ENCODE results near the gene ALG11.
"Not testable (repeated sequence)": the region's sequence is repeated elsewhere in the genome, so short reads cannot be mapped to it uniquely, and the experiment has no call there.

The ALG11 gene

DNA sequence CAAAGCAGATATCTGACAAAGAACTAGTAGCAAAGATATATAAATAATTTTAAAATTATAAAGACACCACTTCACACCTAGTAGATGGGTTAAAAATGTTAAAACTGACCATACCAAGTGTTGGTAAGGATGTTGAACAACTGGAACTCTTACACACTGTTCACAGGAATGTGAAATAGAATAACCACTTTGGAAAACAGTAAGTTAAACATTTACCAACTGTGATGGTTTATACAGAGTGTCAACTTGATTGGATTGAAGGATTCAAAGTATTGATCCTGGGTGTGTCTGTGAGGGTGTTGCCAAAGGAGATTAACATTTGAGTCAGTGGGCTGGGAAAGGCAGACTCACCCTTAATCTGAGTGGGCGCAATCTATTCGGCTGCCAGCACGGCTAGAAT, 31.5 kb downstream of the ALG11 start:
- no peaks in the 10 kb centered on the region for H3K4me1 ChIP-seq (ENCODE audit: control insufficient read depth, insufficient read depth, low read length)
- H3K9ac ChIP-seq (ENCODE audit: low read length): no peak overlapping the region

DNA sequence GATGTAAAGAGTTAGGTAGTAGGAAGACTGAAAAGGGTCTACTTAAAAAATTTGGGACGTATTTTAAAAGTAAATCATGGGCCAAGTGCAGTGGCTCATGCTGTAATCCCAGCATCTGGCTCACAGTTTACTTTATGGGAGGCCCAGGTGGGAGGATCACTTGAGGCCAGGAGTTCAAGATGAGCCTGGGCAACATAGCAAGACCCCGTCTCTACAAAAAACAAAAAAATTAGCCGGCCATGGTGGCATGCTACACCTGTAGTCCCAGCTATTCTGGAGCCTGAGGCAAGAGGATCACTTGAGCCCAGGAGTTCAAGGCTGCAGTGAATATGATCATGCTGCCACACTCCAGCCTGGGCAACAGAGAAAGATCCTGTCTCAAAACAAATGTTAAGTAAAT, 35.3 kb downstream of the ALG11 start:
- Histone ChIP-seq H3K27me3 (ENCODE audit: control insufficient read depth, insufficient read depth, low read length) (no peaks in the 10 kb centered on the region), H3K4me1 (ENCODE audit: control insufficient read depth, insufficient read depth, low read length) (no peaks in the 10 kb centered on the region)

More for the DNA sequence above, 31.5 kb downstream of the ALG11 start:
- H3K4me3 ChIP-seq (ENCODE audit: low read length): no peak overlapping the region
- no peaks in the 10 kb centered on the region for H3K27me3 ChIP-seq (ENCODE audit: control insufficient read depth, insufficient read depth, low read length)
- no peaks in the 10 kb centered on the region for H3K9me3 ChIP-seq (ENCODE audit: control insufficient read depth, low read length)
- no peaks in the 10 kb centered on the region for H3K36me3 ChIP-seq (ENCODE audit: control insufficient read depth, insufficient read depth, low read length)

DNA sequence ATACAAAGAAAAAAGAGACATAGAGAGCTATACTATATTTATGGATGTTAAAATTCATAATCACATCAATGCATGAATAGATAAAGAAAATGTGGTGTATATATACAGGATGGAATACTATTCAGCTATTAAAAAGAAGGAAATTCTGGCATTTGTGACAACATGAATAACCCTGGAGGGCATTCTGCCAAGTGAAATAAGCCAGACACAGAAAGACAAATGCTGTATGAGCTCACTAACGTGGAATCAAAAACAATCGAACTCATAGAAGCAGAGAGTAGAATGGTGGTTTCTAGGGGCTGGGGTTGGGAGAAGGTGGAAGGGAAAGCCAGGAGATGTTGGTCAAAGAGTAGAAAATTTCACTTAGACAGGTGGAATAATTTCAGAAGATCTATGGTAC, 36.3 kb downstream of the ALG11 start:
- no peak overlapping the region for H3K4me3 ChIP-seq (ENCODE audit: low read length)

More for the DNA sequence above, 35.3 kb downstream of the ALG11 start:
- Histone ChIP-seq H3K4me3 (ENCODE audit: low read length) (no peak overlapping the region), H3K9me3 (ENCODE audit: control insufficient read depth, low read length) (no peaks in the 10 kb centered on the region), H3K36me3 (ENCODE audit: control insufficient read depth, insufficient read depth, low read length) (no peaks in the 10 kb centered on the region), H3K9ac (ENCODE audit: low read length) (no peak overlapping the region)

DNA sequence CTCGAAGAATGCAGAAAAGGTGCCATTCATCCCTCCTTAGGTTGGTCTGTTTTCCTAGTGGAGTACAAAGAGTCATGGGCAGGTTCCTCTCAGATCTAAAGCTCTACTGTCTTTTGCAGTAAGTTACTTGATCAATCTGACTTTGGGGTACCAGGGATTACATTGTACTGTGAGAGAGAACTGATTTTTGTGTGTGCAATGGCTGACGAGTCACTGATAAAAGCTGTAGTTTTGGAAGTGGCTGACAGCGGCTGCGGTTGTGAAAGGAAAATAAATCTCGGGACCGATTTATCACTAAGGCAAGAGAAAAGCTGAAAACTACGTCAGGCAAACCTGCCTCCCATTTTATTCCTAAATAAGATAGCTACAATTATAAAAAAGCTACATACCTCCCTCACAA, 39.2 kb downstream of the ALG11 start:
- H3K4me3 ChIP-seq (ENCODE audit: low read length): no peak overlapping the region
- H3K9ac ChIP-seq (ENCODE audit: low read length): no peak overlapping the region
- no peaks in the 10 kb centered on the region for H3K9me3 ChIP-seq (ENCODE audit: control insufficient read depth, low read length)
- no peaks in the 10 kb centered on the region for H3K4me1 ChIP-seq (ENCODE audit: control insufficient read depth, insufficient read depth, low read length)
- H3K36me3 ChIP-seq (ENCODE audit: control insufficient read depth, insufficient read depth, low read length): no peaks in the 10 kb centered on the region
- H3K27me3 ChIP-seq (ENCODE audit: control insufficient read depth, insufficient read depth, low read length): no peaks in the 10 kb centered on the region

More for the DNA sequence above, 36.3 kb downstream of the ALG11 start:
- H3K9me3 ChIP-seq (ENCODE audit: control insufficient read depth, low read length): no peaks in the 10 kb centered on the region
- no peak overlapping the region for H3K9ac ChIP-seq (ENCODE audit: low read length)
- no peaks in the 10 kb centered on the region for H3K27me3 ChIP-seq (ENCODE audit: control insufficient read depth, insufficient read depth, low read length)
- no peaks in the 10 kb centered on the region for H3K36me3 ChIP-seq (ENCODE audit: control insufficient read depth, insufficient read depth, low read length)
- no peaks in the 10 kb centered on the region for H3K4me1 ChIP-seq (ENCODE audit: control insufficient read depth, insufficient read depth, low read length)

DNA sequence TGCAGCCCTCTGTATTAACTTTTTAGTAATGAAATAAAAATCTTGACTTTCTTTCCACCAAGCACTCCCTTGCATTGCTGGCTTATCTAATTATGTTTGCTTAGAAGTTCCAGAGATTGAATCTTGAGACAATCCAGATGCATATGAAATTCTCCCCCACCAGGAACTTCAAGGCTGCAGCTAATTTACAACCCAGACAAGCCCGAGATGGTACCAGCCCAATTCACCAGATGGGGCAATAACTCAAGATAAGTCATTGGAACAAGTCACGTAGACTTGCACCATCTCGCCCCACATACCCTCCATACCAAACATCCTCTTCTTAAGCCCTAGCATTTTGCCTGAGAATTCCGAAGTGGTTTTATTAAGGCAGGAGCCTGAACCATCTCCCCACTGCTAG, 41.3 kb downstream of the ALG11 start:
- H3K9ac ChIP-seq (ENCODE audit: low read length): no peak overlapping the region
- H3K27me3 ChIP-seq (ENCODE audit: control insufficient read depth, insufficient read depth, low read length): no peaks in the 10 kb centered on the region
- H3K9me3 ChIP-seq (ENCODE audit: control insufficient read depth, low read length): no peaks in the 10 kb centered on the region
- no peaks in the 10 kb centered on the region for H3K36me3 ChIP-seq (ENCODE audit: control insufficient read depth, insufficient read depth, low read length)
- H3K4me1 ChIP-seq (ENCODE audit: control insufficient read depth, insufficient read depth, low read length): no peaks in the 10 kb centered on the region
- no peak overlapping the region for H3K4me3 ChIP-seq (ENCODE audit: low read length)

DNA sequence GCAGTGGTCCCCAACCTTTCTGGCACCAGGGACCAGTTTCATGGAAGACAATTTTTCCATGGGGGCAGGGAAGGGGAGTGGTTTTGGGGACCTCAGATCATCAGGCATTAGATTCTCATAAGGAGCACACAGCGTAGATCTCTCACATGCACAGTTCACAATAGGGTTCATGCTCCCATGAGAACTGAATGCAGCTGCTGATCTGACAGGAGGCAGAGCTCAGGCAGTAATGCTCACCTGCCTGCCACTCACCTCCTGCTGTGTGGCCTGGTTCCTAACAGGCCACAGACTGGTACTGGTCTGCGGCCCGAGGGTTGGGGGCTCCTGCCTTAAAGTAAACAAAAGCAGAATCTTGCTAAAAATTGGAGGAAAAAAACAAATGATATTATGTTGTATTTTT, 48.9 kb downstream of the ALG11 start:
- H3K4me3 ChIP-seq (ENCODE audit: low read length); H3K9ac ChIP-seq (ENCODE audit: low read length); H3K4me1 ChIP-seq (ENCODE audit: control insufficient read depth, insufficient read depth, low read length); H3K36me3 ChIP-seq (ENCODE audit: control insufficient read depth, insufficient read depth, low read length); H3K9me3 ChIP-seq (ENCODE audit: control insufficient read depth, low read length); H3K27me3 ChIP-seq (ENCODE audit: control insufficient read depth, insufficient read depth, low read length): not testable (repeated sequence)

DNA sequence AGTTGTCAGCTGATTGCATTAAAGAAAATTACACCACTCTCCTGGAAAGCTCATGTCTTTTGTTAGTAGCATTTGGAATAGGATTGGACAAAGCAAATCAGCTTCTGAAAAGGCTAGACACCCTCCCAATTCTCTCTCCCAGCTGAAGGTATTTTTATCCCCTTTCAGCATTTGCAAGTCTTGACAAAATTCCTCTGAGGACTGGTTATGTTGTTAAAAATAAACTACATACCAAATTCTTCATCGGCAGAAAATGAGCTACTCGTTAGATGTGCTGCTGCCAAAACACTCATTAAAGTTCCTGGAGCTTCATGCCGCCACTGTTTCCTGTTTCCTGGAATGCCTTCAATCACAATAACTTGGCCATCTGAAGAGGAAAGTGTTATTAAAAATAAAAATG, 49.4 kb downstream of the ALG11 start:
- H3K4me3 ChIP-seq (ENCODE audit: low read length): no peak overlapping the region
- H3K27me3 ChIP-seq (ENCODE audit: control insufficient read depth, insufficient read depth, low read length): no peaks in the 10 kb centered on the region
- no peaks in the 10 kb centered on the region for H3K9me3 ChIP-seq (ENCODE audit: control insufficient read depth, low read length)
- H3K4me1 ChIP-seq (ENCODE audit: control insufficient read depth, insufficient read depth, low read length): no peaks in the 10 kb centered on the region
- H3K9ac ChIP-seq (ENCODE audit: low read length): no peak overlapping the region
- H3K36me3 ChIP-seq (ENCODE audit: control insufficient read depth, insufficient read depth, low read length): no peaks in the 10 kb centered on the region

DNA sequence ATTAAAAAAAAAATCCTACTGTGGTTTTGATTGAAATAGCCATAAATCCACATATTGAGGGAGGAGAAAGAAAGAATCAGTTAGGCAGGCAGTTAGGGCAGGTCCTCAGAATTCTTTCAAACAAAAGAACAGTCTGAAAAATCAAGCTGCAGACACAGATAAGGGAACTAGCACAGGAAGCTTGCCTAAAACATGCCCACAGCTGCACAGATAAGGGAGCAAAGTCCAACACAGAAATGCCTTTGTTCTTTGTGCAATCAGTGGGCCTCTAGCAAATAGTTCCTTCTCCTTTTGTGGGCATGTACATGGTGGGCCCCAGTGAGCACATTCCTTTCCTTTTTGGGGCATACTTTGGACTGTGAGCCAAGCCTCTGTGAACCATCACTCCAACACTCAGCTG, 55.0 kb downstream of the ALG11 start:
- Histone ChIP-seq H3K4me1 (ENCODE audit: control insufficient read depth, insufficient read depth, low read length) (no peaks in the 10 kb centered on the region), H3K36me3 (ENCODE audit: control insufficient read depth, insufficient read depth, low read length) (no peaks in the 10 kb centered on the region), H3K4me3 (ENCODE audit: low read length) (no peak overlapping the region), H3K9me3 (ENCODE audit: control insufficient read depth, low read length) (no peaks in the 10 kb centered on the region), H3K9ac (ENCODE audit: low read length) (no peak overlapping the region), H3K27me3 (ENCODE audit: control insufficient read depth, insufficient read depth, low read length) (no peaks in the 10 kb centered on the region)

DNA sequence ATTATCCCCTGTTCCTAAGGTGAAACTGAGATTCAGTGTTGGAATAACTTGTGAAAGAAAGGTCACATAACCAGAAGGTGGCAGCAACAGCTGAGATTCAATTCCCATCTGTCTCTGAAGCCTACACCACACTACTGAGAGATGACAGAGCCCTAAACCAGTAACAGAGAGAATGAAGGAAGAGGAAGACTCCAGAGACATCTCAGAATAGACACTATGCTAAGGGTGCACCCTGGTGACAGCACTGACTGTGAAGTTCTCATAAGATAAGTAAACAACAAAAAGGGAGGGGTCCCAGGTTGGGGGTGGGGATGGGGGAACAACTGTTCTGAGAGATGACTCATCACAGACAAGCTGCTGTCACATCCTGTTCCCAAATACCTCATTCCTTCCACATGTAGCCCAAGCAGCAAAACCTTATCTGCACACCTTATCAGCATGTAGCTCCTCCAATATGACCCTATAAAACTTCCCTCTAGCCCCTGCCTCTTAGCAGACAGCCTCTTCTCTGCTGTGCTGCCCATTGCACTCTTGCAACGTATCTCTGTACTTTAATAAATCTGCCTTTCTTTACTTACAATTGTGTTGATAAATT, 58.8 kb downstream of the ALG11 start:
- no peaks in the 10 kb centered on the region for H3K4me1 ChIP-seq (ENCODE audit: control insufficient read depth, insufficient read depth, low read length)
- H3K9me3 ChIP-seq (ENCODE audit: control insufficient read depth, low read length): no peaks in the 10 kb centered on the region
- no peaks in the 10 kb centered on the region for H3K36me3 ChIP-seq (ENCODE audit: control insufficient read depth, insufficient read depth, low read length)
- H3K9ac ChIP-seq (ENCODE audit: low read length): no peak overlapping the region
- H3K4me3 ChIP-seq (ENCODE audit: low read length): no peak overlapping the region
- H3K27me3 ChIP-seq (ENCODE audit: control insufficient read depth, insufficient read depth, low read length): no peaks in the 10 kb centered on the region
